GM19455 (cell line): ENCODE measurements around the gene GTF3C2.
"Not testable (repeated sequence)": the region's sequence is repeated elsewhere in the genome, so short reads cannot be mapped to it uniquely, and the experiment has no call there.

ENCODE experiments used
- ATAC-seq: cut with Tn5 transposase; IDR thresholded peaks from one replicate; pipeline ENCODE4 v1.9.1; 2021; ENCODE audit not compliant: unreplicated experiment

GTF3C2 gene

GRCh38 chr2:27303093-27304025, 53.2 kb downstream of the GTF3C2 start:
- no peak for ATAC-seq

GRCh38 chr2:27300606-27301005, 56.0 kb downstream of the GTF3C2 start:
- not testable (repeated sequence) for ATAC-seq

- no peak for ATAC-seq
Observed at GRCh38 chr2:27298391-27299080, 58.0 kb downstream of the GTF3C2 start.

- no peak for ATAC-seq
Observed at GRCh38 chr2:27297195-27297594, 59.4 kb downstream of the GTF3C2 start.

GRCh38 chr2:27296481-27296880, 60.1 kb downstream of the GTF3C2 start:
- ATAC-seq: no peak

GRCh38 chr2:27294928-27295327, 61.6 kb downstream of the GTF3C2 start:
- no peak for ATAC-seq

- ATAC-seq: no peak
Observed at GRCh38 chr2:27291865-27292264, 64.7 kb downstream of the GTF3C2 start.

GRCh38 chr2:27290549-27290948, 66.0 kb downstream of the GTF3C2 start:
- ATAC-seq: no peak

GRCh38 chr2:27288610-27289009, 68.0 kb downstream of the GTF3C2 start:
- ATAC-seq: no peak

- no peak for ATAC-seq
Observed at GRCh38 chr2:27285481-27285880, 71.1 kb downstream of the GTF3C2 start.

GRCh38 chr2:27284996-27285395, 71.6 kb downstream of the GTF3C2 start:
- no peak for ATAC-seq

GRCh38 chr2:27282892-27283291, 73.7 kb downstream of the GTF3C2 start:
- no peak for ATAC-seq

- no peak for ATAC-seq
Observed at GRCh38 chr2:27281855-27282559, 74.6 kb downstream of the GTF3C2 start, which contains the start of gene TRIM54. TRIM54 (plus strand) TSS chr2:27282429; CDS start chr2:27282732, 303 bp downstream.

GRCh38 chr2:27281442-27281841, 75.1 kb downstream of the GTF3C2 start:
- no peak for ATAC-seq

- ATAC-seq: no peak
Observed at GRCh38 chr2:27280826-27281225, 75.7 kb downstream of the GTF3C2 start.

GRCh38 chr2:27278010-27278409, 78.6 kb downstream of the GTF3C2 start:
- ATAC-seq: no peak
